CD14-positive monocyte (primary cell): ENCODE data around the gene RNF34. TPM values are rescaled to one million over a fixed set of nuclear protein-coding genes. Genes with fewer than 3 reads are reported as not detected.

Experiments
- DNase-seq, 3 donors: peaks; one replicate each; pipeline ENCODE4 v3.0.0-alpha.2; 2011 to 2022
- H2AFZ ChIP-seq: 2 replicates; pipeline ENCODE4 v1.6.0; 2012; ENCODE audit warnings: mild to moderate bottlenecking, low read depth, low read length, inconsistent platforms; ENCODE audit not compliant: insufficient read depth, poor library complexity, severe bottlenecking
- H3K27ac ChIP-seq, 2 donors: 1 replicate in 1 of 2; 2 replicates in 1 of 2; pipeline ENCODE4 v1.5.1; 2012 to 2013; ENCODE audit warnings: low read length in 2 of 2, control low read depth in 1 of 2, inconsistent platforms in 1 of 2, low read depth in 1 of 2, mild to moderate bottlenecking in 1 of 2
- H3K27me3 ChIP-seq, 2 donors: one replicate each; pipeline versions ENCODE4 v1.6.0 to v1.6.1; 2011 to 2013; ENCODE audit warnings: low read length in 2 of 2; ENCODE audit not compliant: control insufficient read depth in 2 of 2, insufficient read depth in 2 of 2
- H3K36me3 ChIP-seq, 2 donors: replicated peaks in 1 of 2; 1 replicate in 1 of 2; 2 replicates in 1 of 2; pipeline versions ENCODE4 v1.5.1 to v1.6.1; 2012 to 2013; ENCODE audit warnings: low read length in 2 of 2, control low read depth in 1 of 2, inconsistent platforms in 1 of 2, mild to moderate bottlenecking in 1 of 2; ENCODE audit not compliant: insufficient read depth in 2 of 2, control insufficient read depth in 1 of 2
- H3K4me1 ChIP-seq, 2 donors: 1 replicate in 1 of 2; 2 replicates in 1 of 2; pipeline versions ENCODE4 v1.5.1 to v1.6.1; 2012 to 2013; ENCODE audit warnings: low read length in 2 of 2, control low read depth in 1 of 2, inconsistent platforms in 1 of 2, mild to moderate bottlenecking in 1 of 2, moderate library complexity in 1 of 2; ENCODE audit not compliant: insufficient read depth in 2 of 2, control insufficient read depth in 1 of 2
- H3K4me2 ChIP-seq: replicated peaks from 2 replicates; pipeline ENCODE3; 2012; ENCODE audit warnings: low read length, moderate library complexity, mild to moderate bottlenecking; ENCODE audit not compliant: poor library complexity, severe bottlenecking; ENCODE audit errors: extremely low read depth
- H3K4me3 ChIP-seq, 3 experiments: fragments of 200-600 bp in 1 of 3; sonication (generic) in 1 of 3; replicated peaks in 1 of 3; 1 replicate in 2 of 3; 2 replicates in 1 of 3; pipeline ENCODE4 v1.5.1; 2011 to 2013; ENCODE audit warnings: low read length in 3 of 3, mild to moderate bottlenecking in 3 of 3, control low read depth in 2 of 3, low read depth in 2 of 3, inconsistent platforms in 1 of 3, moderate library complexity in 1 of 3
- H3K79me2 ChIP-seq: 2 replicates; pipeline ENCODE4 v1.6.0; 2012; ENCODE audit warnings: mild to moderate bottlenecking, control low read depth, inconsistent platforms, low read length, moderate library complexity; ENCODE audit not compliant: insufficient read depth
- H3K9ac ChIP-seq: 2 replicates; pipeline ENCODE4 v1.6.0; 2017; ENCODE audit warnings: low read length, mild to moderate bottlenecking; ENCODE audit not compliant: insufficient read depth, poor library complexity, severe bottlenecking
- H3K9me3 ChIP-seq, 2 donors: replicated peaks in 1 of 2; 1 replicate in 1 of 2; 2 replicates in 1 of 2; pipeline versions ENCODE4 v1.5.1 to v1.6.1; 2012 to 2013; ENCODE audit warnings: low read length in 2 of 2, control low read depth in 1 of 2; ENCODE audit not compliant: control insufficient read depth in 1 of 2, insufficient read depth in 1 of 2
- H4K20me1 ChIP-seq: 2 replicates; pipeline ENCODE4 v1.6.0; 2012; ENCODE audit warnings: mild to moderate bottlenecking, low read length, control low read depth, moderate library complexity; ENCODE audit not compliant: insufficient read depth
- H3K27ac Mint-ChIP-seq, 7 donors: one replicate each; pipeline ENCODE4 v1.8.0; 2020; ENCODE audit warnings: mild to moderate bottlenecking in 7 of 7, mixed read lengths in 7 of 7, moderate library complexity in 6 of 7, inconsistent platforms in 2 of 7
- H3K27me3 Mint-ChIP-seq, 3 donors: one replicate each; pipeline ENCODE4 v1.8.0; 2021 to 2022; ENCODE audit warnings: low read depth in 3 of 3, mild to moderate bottlenecking in 3 of 3, mixed read lengths in 3 of 3, moderate library complexity in 3 of 3, inconsistent platforms in 1 of 3
- H3K36me3 Mint-ChIP-seq, 2 donors: one replicate each; pipeline ENCODE4 v1.8.0; 2020; ENCODE audit warnings: mixed read lengths in 2 of 2, inconsistent platforms in 1 of 2, mild to moderate bottlenecking in 1 of 2
- H3K4me1 Mint-ChIP-seq: one replicate; pipeline ENCODE4 v1.8.0; 2020; ENCODE audit warnings: mild to moderate bottlenecking, mixed read lengths
- H3K4me3 Mint-ChIP-seq, 2 donors: one replicate each; pipeline ENCODE4 v1.8.0; 2020; ENCODE audit warnings: mild to moderate bottlenecking in 2 of 2, mixed read lengths in 2 of 2, moderate library complexity in 1 of 2
- H3K9me3 Mint-ChIP-seq, 7 donors: one replicate each; pipeline ENCODE4 v1.8.0; 2020 to 2022; ENCODE audit warnings: mixed read lengths in 7 of 7, mild to moderate bottlenecking in 6 of 7, moderate library complexity in 6 of 7, inconsistent platforms in 2 of 7
- WGBS: methylation state at CpG from one replicate; pipeline ENCODE4 v1.1.5; 2013; ENCODE audit warnings: missing lambda C conversion rate; ENCODE audit not compliant: insufficient coverage; 5-methylcytosine and 5-hydroxymethylcytosine counted together
- intact Hi-C, 2 donors: fragments of 100-400 bp; cut with micrococcal nuclease; formaldehyde crosslinking; loops; one replicate each; pipeline versions ENCODE4 v1.15.0 to v1.15.1; 2023
- polyA plus RNA-seq, 3 donors: library from polyadenylated mRNA; depleted of rRNA in 1 of 3; unstranded in 2 of 3; stranded (reverse) in 1 of 3; fragments of 300-500 nt in 2 of 3; fragments of >200 nt in 1 of 3; fragmentation: Illumina TruSeq in 2 of 3; gene quantifications; 1 replicate in 2 of 3; 2 replicates in 1 of 3; pipeline ENCODE4 v1.2.3, GENCODE V29; 2012 to 2021
- TF ChIP-seq, protein P1 (sequence below): fragments of 200-600 bp; IDR thresholded peaks from one replicate; pipeline ENCODE4 v1.8.0; 2022; ENCODE audit warnings: antibody characterized with exemption, mild to moderate bottlenecking

The RNF34 gene
- polyA plus RNA-seq, 3 donors: 15.5 to 23.8 (median 19.2) TPM

GRCh38 chr12:121465921-121466793 lies 66.2 kb downstream of the RNF34 start:
- Histone ChIP-seq H3K27ac (peak overlapping the region; percentile 6 to 82), H4K20me1 (peaks cover 70% of the 10 kb centered on the region), H3K9ac (peak overlapping the region; percentile 76), H3K36me3 (peaks cover 0 to 7% of the 10 kb centered on the region in 2 donors), H2AFZ (peak overlapping the region; percentile 67), H3K79me2 (peaks cover 52% of the 10 kb centered on the region), H3K4me3 (peak overlapping the region; percentile 59 to 95 (median 86)), H3K27me3 (no peaks in the 10 kb centered on the region), H3K9me3 (no peaks in the 10 kb centered on the region), H3K4me1 (peaks cover 50 to 61% of the 10 kb centered on the region in 2 donors), H3K4me2 (peak overlapping the region; percentile 92)
- TF ChIP-seq, protein P1, sequence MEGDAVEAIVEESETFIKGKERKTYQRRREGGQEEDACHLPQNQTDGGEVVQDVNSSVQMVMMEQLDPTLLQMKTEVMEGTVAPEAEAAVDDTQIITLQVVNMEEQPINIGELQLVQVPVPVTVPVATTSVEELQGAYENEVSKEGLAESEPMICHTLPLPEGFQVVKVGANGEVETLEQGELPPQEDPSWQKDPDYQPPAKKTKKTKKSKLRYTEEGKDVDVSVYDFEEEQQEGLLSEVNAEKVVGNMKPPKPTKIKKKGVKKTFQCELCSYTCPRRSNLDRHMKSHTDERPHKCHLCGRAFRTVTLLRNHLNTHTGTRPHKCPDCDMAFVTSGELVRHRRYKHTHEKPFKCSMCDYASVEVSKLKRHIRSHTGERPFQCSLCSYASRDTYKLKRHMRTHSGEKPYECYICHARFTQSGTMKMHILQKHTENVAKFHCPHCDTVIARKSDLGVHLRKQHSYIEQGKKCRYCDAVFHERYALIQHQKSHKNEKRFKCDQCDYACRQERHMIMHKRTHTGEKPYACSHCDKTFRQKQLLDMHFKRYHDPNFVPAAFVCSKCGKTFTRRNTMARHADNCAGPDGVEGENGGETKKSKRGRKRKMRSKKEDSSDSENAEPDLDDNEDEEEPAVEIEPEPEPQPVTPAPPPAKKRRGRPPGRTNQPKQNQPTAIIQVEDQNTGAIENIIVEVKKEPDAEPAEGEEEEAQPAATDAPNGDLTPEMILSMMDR: no peak
- DNase-seq: peak in 2 of 3 donors; percentile 50 to 65
- Mint-ChIP-seq H3K4me1 (peaks cover 48% of the 10 kb centered on the region), H3K27ac (peak overlapping the region; percentile 86 to 95 (median 91)), H3K27me3 (peaks cover 0 to 4% (median 4%) of the 10 kb centered on the region in 3 donors), H3K4me3 (peak overlapping the region; percentile 94 to 95), H3K9me3 (no peaks in the 10 kb centered on the region), H3K36me3 (peaks cover 4 to 9% of the 10 kb centered on the region in 2 donors)
- intact Hi-C loops: loop anchor here in 1 of 2 donors (10.0 kb wide), 1 partner anchor 71 kb away; no protein-coding TSS in a partner anchor
- WGBS: under 1% methylated on average over 65 of the region's 70 CpGs

GRCh38 chr12:121466794-121467637 lies 67.1 kb downstream of the RNF34 start:
- WGBS: under 1% methylated on average over 137 of the region's 139 CpGs
- H3K27ac Mint-ChIP-seq: no peak overlapping the region

More at GRCh38 chr12:121466794-121467637, 67.1 kb downstream of the RNF34 start:
- Mint-ChIP-seq H3K36me3 (peaks cover 4 to 9% of the 10 kb centered on the region in 2 donors), H3K4me1 (peaks cover 44% of the 10 kb centered on the region), H3K4me3 (peak overlapping the region in 1 of 2 donors; percentile 51), H3K27me3 (peaks cover 0 to 4% (median 4%) of the 10 kb centered on the region in 3 donors), H3K9me3 (no peaks in the 10 kb centered on the region)
- peak overlapping the region; percentile 92 for H3K4me2 ChIP-seq
- peak; percentile 78 to 84 (median 81) for DNase-seq
- TF ChIP-seq, protein P1: no peak
- peak overlapping the region; percentile 76 for H3K9ac ChIP-seq
- H3K9me3 ChIP-seq: no peaks in the 10 kb centered on the region
- H3K27me3 ChIP-seq: no peaks in the 10 kb centered on the region
- peak overlapping the region; percentile 65 for H2AFZ ChIP-seq
- peak overlapping the region; percentile 37 to 95 (median 86) for H3K4me3 ChIP-seq
- H4K20me1 ChIP-seq: peaks cover 66% of the 10 kb centered on the region
- H3K4me1 ChIP-seq: peaks cover 46 to 57% of the 10 kb centered on the region in 2 donors
- peaks cover 43% of the 10 kb centered on the region for H3K79me2 ChIP-seq
- intact Hi-C loops: loop anchor here in 1 of 2 donors (10.0 kb wide), 1 partner anchor 72 kb away; no protein-coding TSS in a partner anchor
- peak overlapping the region in 1 of 2 donors; percentile 59 for H3K27ac ChIP-seq
- H3K36me3 ChIP-seq: peaks cover 0 to 7% of the 10 kb centered on the region in 2 donors
